Lung (tissue), 16 donors: ENCODE measurements around the gene CDHR1. TPM values are rescaled to one million over a fixed set of nuclear protein-coding genes. Genes with fewer than 3 reads are reported as not detected.
"Not testable (repeated sequence)": the region's sequence is repeated elsewhere in the genome, so short reads cannot be mapped to it uniquely, and the experiment has no call there.

ENCODE experiments used
- ATAC-seq: fragments of 200-7000 bp; cut with Tn5 transposase; one replicate; pipeline ENCODE4 v1.9.1; 2020; ENCODE audit warnings: moderate number of reproducible peaks; ENCODE audit not compliant: insufficient read depth, low FRiP score
- DNase-seq, 3 donors: peaks; one replicate each; pipeline ENCODE4 v3.0.0-alpha.2; 2013 to 2017
- H3K27ac ChIP-seq, 2 donors: one replicate each; pipeline ENCODE4 v1.5.1; 2013; ENCODE audit warnings: mild to moderate bottlenecking in 2 of 2, moderate library complexity in 2 of 2, control low read depth in 1 of 2, inconsistent platforms in 1 of 2, low read depth in 1 of 2, low read length in 1 of 2
- H3K27me3 ChIP-seq, 3 donors: one replicate each; pipeline ENCODE4 v1.5.1; 2013; ENCODE audit warnings: low read length in 2 of 3; ENCODE audit not compliant: control insufficient read depth in 3 of 3, insufficient read depth in 3 of 3
- H3K36me3 ChIP-seq, 4 donors: one replicate each; pipeline ENCODE4 v1.5.1; 2013; ENCODE audit warnings: low read length in 4 of 4, mild to moderate bottlenecking in 1 of 4, moderate library complexity in 1 of 4; ENCODE audit not compliant: control insufficient read depth in 4 of 4, insufficient read depth in 4 of 4
- H3K4me1 ChIP-seq, 5 donors: one replicate each; pipeline ENCODE4 v1.5.1; 2013; ENCODE audit warnings: low read length in 5 of 5, mild to moderate bottlenecking in 2 of 5, moderate library complexity in 1 of 5; ENCODE audit not compliant: control insufficient read depth in 5 of 5, insufficient read depth in 5 of 5
- H3K4me3 ChIP-seq: one replicate; pipeline ENCODE4 v1.5.1; 2013; ENCODE audit warnings: mild to moderate bottlenecking, control low read depth, moderate library complexity
- H3K9ac ChIP-seq, 2 donors: one replicate each; pipeline ENCODE4 v1.5.1; 2013; ENCODE audit warnings: low read length in 2 of 2, control low read depth in 1 of 2; ENCODE audit not compliant: insufficient read depth in 1 of 2
- H3K9me3 ChIP-seq, 4 donors: one replicate each; pipeline ENCODE4 v1.5.1; 2013; ENCODE audit warnings: low read length in 3 of 4, mild to moderate bottlenecking in 1 of 4, moderate library complexity in 1 of 4; ENCODE audit not compliant: control insufficient read depth in 4 of 4, insufficient read depth in 3 of 4
- CTCF ChIP-seq: IDR thresholded peaks from 2 replicates; pipeline ENCODE4 v1.5.1; 2012; ENCODE audit warnings: mild to moderate bottlenecking; ENCODE audit errors: control extremely low read depth, extremely low read depth
- WGBS, 2 donors: extraction: QIAGEN DNeasy Blood & Tissue Kit; methylation state at CpG; one replicate each; pipeline ENCODE4 v1.1.7; 2013; 5-methylcytosine and 5-hydroxymethylcytosine counted together
- long read RNA-seq, 5 donors: transcript quantifications; one replicate each; lab custom pipeline, GENCODE V29; 2026
- polyA plus RNA-seq, 2 donors: library from polyadenylated mRNA; stranded (reverse); fragments of 200-250 nt; gene quantifications; one replicate each; pipeline ENCODE4 v1.2.1, GENCODE V29; 2013
- total RNA-seq, 2 donors: library from RNA; depleted of rRNA in 1 of 2; stranded (reverse); fragments of >200 nt in 1 of 2; gene quantifications; one replicate each; pipeline ENCODE4 v1.2.1, GENCODE V29; 2014 to 2021
- donor health status: control.
- donor health status: control.
- donor health status: Bipolar disorder and iron deficiency.
- donor health status: healthy.
- donor health status: DM: yes; HTN: yes; CAD: no.

Gene CDHR1
- total RNA-seq (under 1 TPM; 0.17 to 0.46 TPM), polyA plus RNA-seq (under 1 TPM; 0.10 to 0.49 TPM)
- long read RNA-seq, donor 1: 0 reads
- long read RNA-seq, donor 2: 0 reads
- long read RNA-seq, donor 3: 0 reads
- long read RNA-seq, donor 4: 0 reads
- long read RNA-seq, donor 5, partial matches to known transcripts: 0 of 1 reads
- long read RNA-seq, donor 5, other reads (novel, unspliced or antisense): 0 of 1 reads

DNA sequence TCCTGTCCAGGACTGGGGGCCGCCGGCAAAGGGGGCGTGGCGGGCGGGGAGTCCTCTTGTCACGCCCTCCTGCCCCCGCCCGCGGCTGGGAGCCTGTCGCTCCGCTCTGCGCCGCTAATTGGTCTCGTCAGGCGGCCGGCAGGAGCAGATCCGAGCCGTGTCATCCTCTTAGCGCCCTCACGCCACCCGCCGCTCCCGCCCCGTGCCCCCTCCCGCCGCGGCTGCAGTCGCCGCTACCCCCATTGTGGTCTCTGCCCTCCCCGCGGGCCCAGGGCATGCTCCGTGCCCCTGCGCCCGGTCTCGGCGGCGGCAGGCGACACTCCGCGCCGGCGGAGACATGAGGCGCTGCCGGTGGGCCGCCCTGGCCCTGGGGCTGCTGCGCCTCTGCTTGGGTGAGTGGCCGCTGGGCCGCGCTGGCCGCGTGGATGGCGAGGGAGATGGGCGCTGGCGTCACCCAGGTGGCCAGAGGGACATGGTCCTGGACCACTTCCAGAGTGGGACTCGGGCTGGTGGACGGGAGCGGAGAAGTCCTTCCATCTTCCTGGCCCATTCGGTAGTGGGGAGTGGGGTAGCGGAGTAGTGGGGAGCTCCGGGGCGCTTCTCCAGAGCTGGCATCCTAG is at the start of gene CDHR1:
CDHR1 (plus strand) TSS at position 114 of the 620 bp plus-strand sequence; CDS start at position 338, 224 bp downstream.
- Histone ChIP-seq H3K4me3 (peak within 1 kb of the TSS; percentile 1), H3K9ac (no peak within 1 kb of the TSS), H3K27me3 (peaks cover 0 to 56% (median 32%) of the 10 kb centered on the region in 3 donors), H3K9me3 (no peaks in the 10 kb centered on the region), H3K4me1 (peaks cover 0 to 6% (median 0%) of the 10 kb centered on the region in 5 donors), H3K36me3 (no peaks in the 10 kb centered on the region), H3K27ac (no peak within 1 kb of the TSS)
- 1 to 2% methylated on average over 48 to 61 of the region's 61 CpGs for WGBS, 2 donors
- TF ChIP-seq CTCF: no peak
- peak; percentile 1 to 27 (median 14) for DNase-seq
- no peak for ATAC-seq

GRCh38 chr10:84147347-84147746 is 47.0 kb upstream of the CDHR1 start:
- DNase-seq (no peak), ATAC-seq (no peak)
- H3K36me3 ChIP-seq: peaks cover 32 to 58% (median 55%) of the 10 kb centered on the region in 4 donors
- no peaks in the 10 kb centered on the region for H3K9me3 ChIP-seq
- no peaks in the 10 kb centered on the region for H3K4me1 ChIP-seq
- H3K4me3 ChIP-seq: no peak overlapping the region
- TF ChIP-seq CTCF: no peak
- no peak overlapping the region for H3K27ac ChIP-seq
- H3K9ac ChIP-seq: no peak overlapping the region
- H3K27me3 ChIP-seq: no peaks in the 10 kb centered on the region

DNA sequence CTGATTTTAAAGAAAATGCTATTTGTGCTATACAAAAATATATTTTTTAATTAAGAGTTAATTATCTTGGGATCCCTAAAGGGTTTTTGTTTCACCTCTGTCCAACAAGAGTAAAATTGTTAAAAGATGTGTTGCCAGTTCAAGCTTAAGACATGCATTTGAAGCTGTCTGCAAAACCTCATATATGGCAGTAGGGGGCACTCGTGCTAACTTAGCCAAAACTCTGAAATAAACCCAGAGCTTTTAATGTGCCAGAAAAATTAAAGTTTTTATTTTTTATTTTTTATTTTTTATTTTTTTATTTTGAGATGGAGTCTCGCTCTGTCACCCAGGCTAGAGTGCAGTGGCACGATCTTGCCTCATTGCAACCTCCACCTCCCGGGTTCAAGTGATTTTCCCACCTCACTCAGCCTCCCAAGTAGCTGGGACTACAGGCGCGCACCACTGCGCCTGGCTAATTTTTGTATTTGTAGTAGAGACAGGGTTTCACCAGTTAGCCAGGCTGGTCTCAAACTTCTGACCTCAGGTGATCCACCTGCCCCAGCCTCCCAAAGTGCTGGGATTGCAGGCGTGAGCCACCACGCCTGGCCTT is 46.2 kb upstream of the CDHR1 start:
- peak in 2 of 3 donors; percentile 30 to 43 for DNase-seq
- TF ChIP-seq CTCF: peak; percentile 42
- H3K4me3 ChIP-seq, H3K9me3 ChIP-seq, ATAC-seq, H3K27me3 ChIP-seq, H3K9ac ChIP-seq, H3K4me1 ChIP-seq, H3K27ac ChIP-seq: not testable (repeated sequence)
- peaks cover 34 to 62% (median 54%) of the 10 kb centered on the region in 4 donors for H3K36me3 ChIP-seq
- 82 to 88% methylated on average over 9 of the region's 9 CpGs for WGBS, 2 donors
